Activated CD8-positive, alpha-beta memory T cell treated with anti-CD3 and anti-CD28 coated beads, Interleukin-2, amount 50 U/mL, for 24 hours (primary cell): Measurements from ENCODE around the gene DCAF11.

Experiments
- DNase-seq: peaks from one replicate; pipeline ENCODE4 v3.0.0-alpha.2; 2020; ENCODE audit errors: extremely low read depth

The DCAF11 gene

GRCh38 chr14:24121210-24121609, 6.6 kb downstream of the DCAF11 start:
- no peak for DNase-seq

DNA sequence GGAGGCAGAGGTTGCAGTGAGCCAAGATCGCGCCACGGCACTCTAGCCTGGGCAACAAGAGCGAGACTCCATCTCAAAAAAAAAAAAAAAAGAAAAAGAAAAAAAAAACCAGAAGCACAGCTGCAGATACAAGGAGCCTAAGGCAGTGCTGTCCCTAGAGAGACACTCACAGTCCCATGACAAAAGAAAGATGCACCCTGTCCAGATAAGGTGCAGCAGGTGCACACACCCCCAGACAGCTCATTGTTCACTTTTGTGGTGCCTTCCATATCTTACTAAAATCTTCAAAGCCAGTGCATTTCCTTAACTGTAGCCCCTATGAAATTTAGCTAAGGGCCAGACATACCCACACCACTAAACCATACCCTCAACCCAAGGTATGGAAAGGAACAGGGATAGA, 7.8 kb downstream of the DCAF11 start:
- DNase-seq = no peak

GRCh38 chr14:24122898-24123297, 8.3 kb downstream of the DCAF11 start:
- DNase-seq = no peak

DNA sequence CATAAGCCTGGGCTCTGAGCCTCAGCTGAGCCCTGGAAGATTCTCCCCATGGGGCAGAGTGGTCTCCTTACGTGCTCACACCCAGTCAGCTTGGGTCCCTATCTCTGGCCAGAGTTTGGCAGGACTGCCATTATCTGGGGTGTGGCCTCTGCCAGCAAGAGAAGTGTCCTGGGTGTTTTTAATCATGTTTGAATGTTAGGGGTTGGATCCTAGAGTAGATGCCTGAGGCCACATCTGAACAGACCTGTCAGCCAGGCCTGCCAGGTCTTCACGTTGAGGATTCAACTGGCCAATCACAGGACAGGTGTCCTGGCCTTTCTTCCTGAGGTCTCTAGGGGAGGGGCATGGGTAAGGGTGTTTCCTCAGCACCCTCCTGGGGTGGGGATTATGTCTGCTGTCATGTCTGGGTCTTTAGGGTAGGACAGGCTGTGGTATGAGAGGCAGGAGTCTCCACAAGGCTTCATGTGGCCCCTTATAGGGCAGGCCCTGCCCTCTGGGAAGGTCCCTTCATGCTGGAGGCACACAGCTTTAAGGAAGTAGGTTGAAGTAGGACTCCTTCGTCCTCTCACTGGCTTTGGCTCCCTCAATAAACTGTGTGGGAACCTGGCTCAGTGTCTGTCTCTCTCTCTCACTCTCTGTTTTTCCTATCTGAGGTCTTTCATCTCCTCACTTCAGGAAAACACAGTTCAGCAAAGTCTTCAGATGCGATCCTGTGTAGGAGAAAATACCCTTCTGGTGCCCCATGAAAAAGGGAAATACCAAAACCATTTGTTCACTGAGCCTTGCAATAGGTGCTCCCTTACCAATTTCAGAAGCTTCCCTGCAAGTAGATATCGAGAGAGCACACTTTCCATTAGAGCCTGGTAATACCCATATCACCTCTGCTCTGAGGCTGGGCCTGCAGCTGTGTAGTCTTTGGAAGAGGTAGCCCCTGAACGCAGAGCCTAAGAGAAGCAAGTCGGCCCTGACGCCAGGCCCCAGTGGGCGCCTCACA, 9.1 kb downstream of the DCAF11 start:
- no peak for DNase-seq

- no peak for DNase-seq
These were observed 12.4 kb downstream of the DCAF11 start for GRCh38 chr14:24126939-24127338.

DNA sequence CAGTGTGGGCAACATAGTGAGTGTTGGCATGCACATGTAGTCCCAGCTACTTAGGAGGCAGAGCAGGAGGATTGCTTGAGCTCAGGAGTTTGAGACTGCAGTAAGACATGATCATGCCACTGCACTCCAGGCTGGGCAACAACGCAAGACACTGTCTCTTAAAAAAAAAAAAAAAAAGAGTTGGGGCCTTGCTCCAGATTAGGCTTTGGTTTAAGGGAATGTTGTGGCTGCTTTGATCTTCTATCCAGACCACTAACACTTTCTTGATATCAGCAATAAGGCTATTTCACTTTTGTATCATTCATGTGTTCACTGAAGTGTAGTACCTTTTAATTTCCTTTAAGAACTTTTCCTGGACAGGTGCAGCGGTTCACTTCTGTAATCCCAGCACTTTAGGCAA, 13.1 kb downstream of the DCAF11 start:
- no peak for DNase-seq

- no peak for DNase-seq
These were observed 14.9 kb downstream of the DCAF11 start for GRCh38 chr14:24129410-24129998.

DNA sequence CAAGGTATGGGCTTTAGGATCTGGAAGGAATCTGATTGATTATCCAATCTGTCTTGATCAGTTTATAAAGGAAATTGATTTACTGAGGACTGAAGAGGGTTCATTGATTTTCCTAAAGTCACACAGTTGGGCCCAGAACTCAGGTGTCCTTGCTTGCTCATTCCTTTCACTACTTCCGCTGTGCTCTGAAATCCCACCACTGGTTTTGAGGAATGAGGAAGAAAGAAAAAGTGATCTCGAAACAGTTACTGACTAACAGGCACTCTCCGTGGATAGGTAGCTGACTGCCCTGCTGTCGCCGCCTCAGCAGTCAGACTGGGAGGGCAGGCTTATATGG, 15.8 kb downstream of the DCAF11 start, which contains the start of gene FITM1:
TSS of gene FITM1 (plus strand) at position 280 of the 337 bp plus-strand sequence. CDS start 905 bp downstream, outside the sequence.
- no peak for DNase-seq

DNA sequence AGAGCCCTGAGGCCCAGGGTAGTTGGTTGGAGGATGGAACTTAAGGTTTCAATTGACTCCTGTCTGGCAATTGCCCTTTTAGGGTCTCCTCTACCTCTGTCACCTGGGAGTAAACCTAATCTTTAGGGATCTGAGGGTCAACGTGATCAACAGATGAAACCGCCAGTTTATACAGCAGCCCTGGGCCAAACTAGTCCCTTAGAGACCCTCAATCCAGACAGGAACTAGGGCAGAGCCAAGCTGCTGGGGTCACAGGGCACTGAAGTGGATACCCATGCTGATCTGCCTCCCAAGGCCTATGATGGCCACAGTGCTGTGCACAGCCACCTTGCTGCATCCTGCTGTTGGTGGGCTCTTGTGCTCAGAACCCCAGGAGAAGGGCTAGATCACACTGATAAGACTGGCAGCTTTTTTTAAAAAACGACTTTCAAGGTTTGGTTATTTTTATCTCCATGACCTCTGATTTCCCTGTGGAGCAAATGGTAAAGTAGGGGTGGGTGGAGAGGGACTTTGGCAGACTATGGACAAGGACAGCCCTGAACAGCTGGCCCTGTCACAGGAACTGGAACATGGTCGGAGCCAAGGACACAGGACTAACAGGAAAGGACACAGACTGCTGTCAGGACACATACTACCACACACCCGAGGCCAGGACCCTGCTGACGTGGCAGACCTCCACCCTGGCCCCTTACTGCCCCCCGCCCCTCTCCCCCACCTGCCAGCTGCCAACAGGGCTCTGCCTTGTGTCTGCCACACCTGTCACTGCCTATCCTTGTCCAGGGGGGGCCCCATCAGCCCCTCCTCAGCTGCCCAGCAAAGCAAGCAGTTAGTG, 16.4 kb downstream of the DCAF11 start:
- DNase-seq = no peak

DNA sequence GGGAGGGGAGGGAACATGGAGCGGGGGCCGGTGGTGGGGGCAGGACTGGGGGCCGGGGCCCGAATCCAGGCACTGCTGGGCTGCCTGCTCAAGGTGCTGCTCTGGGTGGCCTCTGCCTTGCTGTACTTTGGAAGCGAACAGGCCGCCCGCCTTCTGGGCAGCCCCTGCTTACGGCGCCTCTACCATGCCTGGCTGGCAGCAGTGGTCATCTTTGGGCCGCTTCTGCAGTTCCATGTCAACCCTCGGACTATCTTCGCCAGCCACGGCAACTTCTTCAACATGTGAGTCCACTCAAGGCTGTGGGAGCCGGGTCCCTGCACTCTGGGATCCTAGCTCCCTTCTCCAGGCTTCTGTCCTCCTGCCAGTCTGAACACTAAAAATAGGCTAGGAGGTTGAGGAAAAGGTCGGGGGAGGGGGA, 17.0 kb downstream of the DCAF11 start:
- DNase-seq = no peak

GRCh38 chr14:24132061-24132685, 17.6 kb downstream of the DCAF11 start:
- DNase-seq = no peak

- DNase-seq = no peak
These were observed 18.4 kb downstream of the DCAF11 start for GRCh38 chr14:24132976-24133375.

GRCh38 chr14:24133735-24134134, 19.2 kb downstream of the DCAF11 start:
- DNase-seq = no peak

DNA sequence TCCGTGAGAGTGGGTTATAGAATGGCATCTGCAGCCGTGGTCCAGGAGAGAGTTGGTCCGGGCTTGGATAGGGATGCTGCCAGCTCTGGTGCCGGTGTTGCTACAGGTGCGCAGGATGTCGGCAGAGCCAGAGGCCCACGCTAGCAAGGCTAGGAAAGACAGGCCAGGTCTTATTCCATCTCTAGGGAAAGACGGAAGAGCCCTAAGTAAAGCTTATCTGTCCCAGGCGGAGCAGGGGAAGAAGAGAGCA, 20.9 kb downstream of the DCAF11 start:
- no peak for DNase-seq

- peak; percentile 77 for DNase-seq
These were observed 21.5 kb downstream of the DCAF11 start, which contains the start of gene PSME1 for GRCh38 chr14:24135834-24136683. TSS of gene PSME1 (plus strand) at chr14:24136194. CDS start at chr14:24136263, 69 bp downstream.

DNA sequence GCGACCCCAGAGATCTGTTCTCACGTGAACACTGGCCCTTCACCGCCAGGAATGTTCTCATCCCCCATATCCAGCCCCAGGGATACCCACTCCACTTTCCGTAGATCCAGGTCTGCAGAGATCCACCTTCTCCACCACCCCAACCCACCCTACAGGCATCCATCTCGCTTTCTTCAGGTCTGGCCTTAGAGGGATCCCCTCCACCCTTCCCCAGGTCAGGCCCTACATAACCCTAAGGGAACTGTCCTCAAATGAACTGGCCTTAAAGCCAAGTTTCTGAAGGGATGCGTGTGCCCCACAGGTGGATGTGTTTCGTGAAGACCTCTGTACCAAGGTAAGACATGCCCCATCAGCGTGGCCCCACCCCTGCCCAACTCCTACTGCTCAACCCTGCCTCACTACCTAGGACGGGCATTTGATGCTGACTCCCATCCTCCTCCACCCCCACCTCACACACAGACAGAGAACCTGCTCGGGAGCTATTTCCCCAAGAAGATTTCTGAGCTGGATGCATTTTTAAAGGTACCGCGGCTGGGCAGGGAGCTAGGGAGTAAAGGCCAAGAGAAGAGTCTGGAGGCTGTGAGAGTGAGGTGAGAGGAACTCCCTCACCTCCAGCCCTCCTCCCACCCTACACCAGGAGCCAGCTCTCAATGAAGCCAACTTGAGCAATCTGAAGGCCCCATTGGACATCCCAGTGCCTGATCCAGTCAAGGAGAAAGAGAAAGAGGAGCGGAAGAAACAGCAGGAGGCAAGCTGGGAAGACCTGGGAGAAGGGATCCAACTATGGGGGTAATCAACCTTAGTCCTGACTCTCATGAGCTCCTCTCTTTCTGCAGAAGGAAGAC, 22.3 kb downstream of the DCAF11 start:
- no peak for DNase-seq

- DNase-seq = no peak
These were observed 23.2 kb downstream of the DCAF11 start for GRCh38 chr14:24137529-24138395.

- DNase-seq = no peak
These were observed 24.1 kb downstream of the DCAF11 start for GRCh38 chr14:24138396-24139271.
